Endothelial cell of umbilical vein (primary cell): ENCODE data around the gene EPB41L4B. TPM values are rescaled to one million over a fixed set of nuclear protein-coding genes. Genes with fewer than 3 reads are reported as not detected.

Experiments used
- BruUV-seq: library from RNA; stranded (reverse); fragments of 400-500 nt; replicated peaks from 2 replicates; lab custom pipeline; 2021; lab: Mats Ljungman, UMichigan
- CTCF ChIA-PET: fragments of 300-600, 350-600 bp; sonication (Branson Sonifier 250); formaldehyde crosslinking; loops from one replicate; lab custom pipeline; 2021; ENCODE audit warnings: antibody characterized with exemption, inconsistent platforms; lab: Charles Lee
- POLR2A ChIA-PET: fragments of 300-600, 350-600 bp; sonication (Branson Sonifier 250); formaldehyde crosslinking; loops from one replicate; lab custom pipeline; 2021; ENCODE audit warnings: antibody characterized with exemption, inconsistent platforms; lab: Charles Lee
- DNase-seq: peaks from one replicate; pipeline ENCODE4 v3.0.0-alpha.2; 2011; ENCODE audit warnings: low read depth, low spot score
- FAIRE-seq: peaks from 2 replicates; lab custom pipeline; 2011; peaks lifted over from hg19 to GRCh38; lab: Jason Lieb, UNC
- H2AFZ ChIP-seq: 2 replicates; pipeline ENCODE4 v1.6.0; 2012; ENCODE audit warnings: low read depth, low read length, control low read depth, inconsistent platforms
- H3K27ac ChIP-seq: 2 replicates; pipeline ENCODE4 v1.5.1; 2011; ENCODE audit warnings: low read depth, mild to moderate bottlenecking, control low read depth, low read length, moderate library complexity; ENCODE audit not compliant: insufficient read depth
- H3K27me3 ChIP-seq, 2 experiments: 2 replicates each; pipeline versions ENCODE4 v1.6.0 to v1.6.1; 2011; ENCODE audit warnings: low read length in 2 of 2, mixed read lengths in 1 of 2; ENCODE audit not compliant: control insufficient read depth in 2 of 2, insufficient read depth in 2 of 2
- H3K36me3 ChIP-seq, 2 experiments: 2 replicates in 1 of 2; 3 replicates in 1 of 2; pipeline ENCODE4 v1.5.1; 2011; ENCODE audit warnings: low read length in 2 of 2, mild to moderate bottlenecking in 1 of 2, moderate library complexity in 1 of 2; ENCODE audit not compliant: control insufficient read depth in 2 of 2, insufficient read depth in 2 of 2; ENCODE audit errors: extremely low read depth in 1 of 2
- H3K4me1 ChIP-seq: 3 replicates; pipeline ENCODE4 v1.5.1; 2011; ENCODE audit warnings: mild to moderate bottlenecking, low read length; ENCODE audit not compliant: control insufficient read depth, insufficient read depth; ENCODE audit errors: extremely low read depth
- H3K4me2 ChIP-seq: 2 replicates; pipeline ENCODE4 v1.6.1; 2011; ENCODE audit warnings: low read length, control low read depth, mixed read lengths; ENCODE audit not compliant: insufficient read depth
- H3K4me3 ChIP-seq, 3 experiments: fragments of 200-600 bp in 1 of 3; sonication (generic), shearing (Covaris generic) in 1 of 3; replicated peaks in 1 of 3; 2 replicates each; pipeline ENCODE4 v1.5.1; 2011 to 2016; ENCODE audit warnings: control low read depth in 3 of 3, low read length in 3 of 3, mild to moderate bottlenecking in 2 of 3, inconsistent platforms in 1 of 3, low read depth in 1 of 3, moderate library complexity in 1 of 3; ENCODE audit not compliant: insufficient read depth in 1 of 3
- H3K79me2 ChIP-seq: 2 replicates; pipeline ENCODE4 v1.6.0; 2012; ENCODE audit warnings: low read length, inconsistent platforms; ENCODE audit not compliant: control insufficient read depth, insufficient read depth
- H3K9ac ChIP-seq: replicated peaks from 2 replicates; pipeline ENCODE3; 2011; ENCODE audit warnings: low read length, control low read depth; ENCODE audit not compliant: insufficient read depth; ENCODE audit errors: extremely low read depth
- H3K9me1 ChIP-seq: replicated peaks from 3 replicates; pipeline ENCODE4 v1.6.0; 2011; ENCODE audit warnings: mild to moderate bottlenecking, low read length; ENCODE audit not compliant: control insufficient read depth, insufficient read depth; ENCODE audit errors: extremely low read depth
- H3K9me3 ChIP-seq: replicated peaks from 2 replicates; pipeline ENCODE4 v1.5.1; 2012; ENCODE audit warnings: low read length, inconsistent platforms; ENCODE audit not compliant: control insufficient read depth, insufficient read depth
- H4K20me1 ChIP-seq: replicated peaks from 2 replicates; pipeline ENCODE3; 2011; ENCODE audit warnings: mild to moderate bottlenecking, low read length; ENCODE audit not compliant: control insufficient read depth, insufficient read depth; ENCODE audit errors: extremely low read depth
- EZH2 ChIP-seq: IDR thresholded peaks from 2 replicates; pipeline ENCODE4 v1.6.1; 2012; ENCODE audit warnings: borderline replicate concordance, low read depth, mild to moderate bottlenecking, moderate library complexity, low read length, inconsistent platforms; ENCODE audit not compliant: severe bottlenecking
- FOS ChIP-seq: IDR thresholded peaks from 2 replicates; pipeline ENCODE4 v1.6.1; 2011; ENCODE audit warnings: mild to moderate bottlenecking, low read length, moderate library complexity, borderline replicate concordance; ENCODE audit not compliant: insufficient read depth
- GATA2 ChIP-seq: IDR thresholded peaks from 2 replicates; pipeline ENCODE4 v1.7.0; 2011; ENCODE audit warnings: low read depth, mild to moderate bottlenecking, moderate library complexity, mixed read lengths, low read length; ENCODE audit not compliant: insufficient read length, insufficient read depth
- JUN ChIP-seq: IDR thresholded peaks from 2 replicates; pipeline ENCODE4 v1.6.1; 2011; ENCODE audit warnings: borderline replicate concordance, low read depth; ENCODE audit not compliant: insufficient read length, insufficient read depth
- MYC ChIP-seq: IDR thresholded peaks from one replicate; pipeline ENCODE4 v1.6.1; 2011; ENCODE audit warnings: mild to moderate bottlenecking, low read depth, low read length
- POLR2A ChIP-seq: IDR thresholded peaks from 2 replicates; pipeline ENCODE4 v1.6.1; 2012; ENCODE audit warnings: low read depth, mild to moderate bottlenecking, control low read depth, low read length
- POLR2AphosphoS5 ChIP-seq: IDR thresholded peaks from 2 replicates; pipeline ENCODE4 v1.6.1; 2012; ENCODE audit warnings: low read depth, mild to moderate bottlenecking, control low read depth, low read length, moderate library complexity; ENCODE audit not compliant: insufficient read depth
- dilution Hi-C: fragments of 300-500 bp; cut with MboI; formaldehyde crosslinking; loops from one replicate; pipeline ENCODE4 v1.15.0; 2019; ENCODE audit warnings: low sequenced_read_pairs; ENCODE audit not compliant: extremely low pct_ligation_motif_present
- intact Hi-C: fragments of 100-400 bp; cut with micrococcal nuclease; formaldehyde crosslinking; loops from one replicate; pipeline ENCODE4 v1.10.0; 2022
- polyA plus RNA-seq, 4 experiments: library from polyadenylated mRNA; depleted of rRNA in 3 of 4; stranded (reverse) in 3 of 4; unstranded in 1 of 4; fragments of >200 nt; gene quantifications; 2 replicates each; pipeline versions ENCODE4 v1.2.1 to v1.2.3, GENCODE V29; 2011 to 2012; ENCODE audit warnings: missing spikeins in 1 of 4
- total RNA-seq: library from RNA; stranded (reverse); gene quantifications from 2 replicates; pipeline ENCODE4 v1.2.3, GENCODE V29; 2021
- TF ChIP-seq, protein P1 (sequence below): IDR thresholded peaks from 2 replicates; pipeline ENCODE4 v1.6.1; 2011; ENCODE audit not compliant: insufficient read depth, insufficient read length
- TF ChIP-seq, protein P2 (sequence below), 2 donors: IDR thresholded peaks; 1 replicate in 1 of 2; 2 replicates in 1 of 2; pipeline ENCODE4 v1.5.1; 2011; ENCODE audit warnings: low read length in 2 of 2, mild to moderate bottlenecking in 2 of 2, moderate library complexity in 2 of 2, control low read depth in 1 of 2, inconsistent platforms in 1 of 2, low read depth in 1 of 2; ENCODE audit not compliant: insufficient read depth in 1 of 2; ENCODE audit errors: extremely low read depth in 1 of 2

The EPB41L4B gene
- total and polyA plus RNA-seq, 2 donors (not counting 3 experiments of a cell fraction or from before 2014, with no cell fraction given), result 0.10 to 0.15 TPM

DNA sequence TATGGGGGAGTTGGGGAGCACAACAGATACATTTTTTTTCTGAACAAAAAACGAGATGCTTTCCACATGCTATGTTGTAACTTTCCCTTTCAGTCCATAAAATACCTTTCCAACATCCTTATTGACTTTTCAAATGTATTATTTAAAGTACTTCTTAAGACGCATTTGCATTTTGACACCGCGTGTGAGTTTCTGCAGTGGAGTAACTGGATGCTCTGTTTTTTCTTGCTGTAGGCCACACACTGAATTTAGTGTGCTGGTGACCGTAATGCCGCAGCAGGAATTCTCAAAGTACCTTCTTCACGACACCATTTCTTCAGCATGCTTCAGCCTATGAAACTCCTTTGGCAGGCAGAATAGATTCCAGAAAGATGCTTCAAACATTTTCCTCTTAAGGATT is 14.3 kb upstream of the EPB41L4B start:
- no peak overlapping the region for H3K4me2 ChIP-seq
- no peaks in the 10 kb centered on the region for H3K27me3 ChIP-seq
- FAIRE-seq, result no peak
- H4K20me1 ChIP-seq, result no peaks in the 10 kb centered on the region
- no peaks in the 10 kb centered on the region for H3K4me1 ChIP-seq
- dilution Hi-C loops, result no loop called here
- H3K27ac ChIP-seq, result no peak overlapping the region
- H3K36me3 ChIP-seq, result no peaks in the 10 kb centered on the region
- intact Hi-C loops, result no loop called here
- TF ChIP-seq, protein P1, sequence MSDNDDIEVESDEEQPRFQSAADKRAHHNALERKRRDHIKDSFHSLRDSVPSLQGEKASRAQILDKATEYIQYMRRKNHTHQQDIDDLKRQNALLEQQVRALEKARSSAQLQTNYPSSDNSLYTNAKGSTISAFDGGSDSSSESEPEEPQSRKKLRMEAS, result no peak
- TF ChIP-seq MYC, result no peak
- TF ChIP-seq, protein P2, sequence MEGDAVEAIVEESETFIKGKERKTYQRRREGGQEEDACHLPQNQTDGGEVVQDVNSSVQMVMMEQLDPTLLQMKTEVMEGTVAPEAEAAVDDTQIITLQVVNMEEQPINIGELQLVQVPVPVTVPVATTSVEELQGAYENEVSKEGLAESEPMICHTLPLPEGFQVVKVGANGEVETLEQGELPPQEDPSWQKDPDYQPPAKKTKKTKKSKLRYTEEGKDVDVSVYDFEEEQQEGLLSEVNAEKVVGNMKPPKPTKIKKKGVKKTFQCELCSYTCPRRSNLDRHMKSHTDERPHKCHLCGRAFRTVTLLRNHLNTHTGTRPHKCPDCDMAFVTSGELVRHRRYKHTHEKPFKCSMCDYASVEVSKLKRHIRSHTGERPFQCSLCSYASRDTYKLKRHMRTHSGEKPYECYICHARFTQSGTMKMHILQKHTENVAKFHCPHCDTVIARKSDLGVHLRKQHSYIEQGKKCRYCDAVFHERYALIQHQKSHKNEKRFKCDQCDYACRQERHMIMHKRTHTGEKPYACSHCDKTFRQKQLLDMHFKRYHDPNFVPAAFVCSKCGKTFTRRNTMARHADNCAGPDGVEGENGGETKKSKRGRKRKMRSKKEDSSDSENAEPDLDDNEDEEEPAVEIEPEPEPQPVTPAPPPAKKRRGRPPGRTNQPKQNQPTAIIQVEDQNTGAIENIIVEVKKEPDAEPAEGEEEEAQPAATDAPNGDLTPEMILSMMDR (IDR thresholded peaks at IDR 0.05; ENCODE audit: extremely low read depth in 1 of 2, insufficient read depth in 1 of 2, low read depth in 1 of 2, low read length in 2 of 2), result no peak
- no peak for TF ChIP-seq POLR2AphosphoS5
- TF ChIP-seq POLR2A, result no peak
- TF ChIP-seq JUN, result no peak
- TF ChIP-seq FOS, result no peak
- no peak for TF ChIP-seq GATA2
- TF ChIP-seq EZH2, result no peak
- H3K9me3 ChIP-seq, result no peaks in the 10 kb centered on the region
- ChIA-PET CTCF (no interaction called here), POLR2A (no interaction called here)
- DNase-seq, result no peak
- no peaks in the 10 kb centered on the region for H3K9me1 ChIP-seq
- no peak overlapping the region for H3K4me3 ChIP-seq
- no peak overlapping the region for H3K9ac ChIP-seq
- no TSS peak for BruUV-seq
- H3K79me2 ChIP-seq, result no peaks in the 10 kb centered on the region
- H2AFZ ChIP-seq, result no peak overlapping the region
